CD4-positive, alpha-beta T cell treated with Interleukin-10 for 1 hour (primary cell): Measurements from ENCODE around the gene COG1.

ENCODE experiments used
- DNase-seq: peaks from one replicate; pipeline ENCODE4 v3.0.0-alpha.2; 2020

Gene COG1

DNA sequence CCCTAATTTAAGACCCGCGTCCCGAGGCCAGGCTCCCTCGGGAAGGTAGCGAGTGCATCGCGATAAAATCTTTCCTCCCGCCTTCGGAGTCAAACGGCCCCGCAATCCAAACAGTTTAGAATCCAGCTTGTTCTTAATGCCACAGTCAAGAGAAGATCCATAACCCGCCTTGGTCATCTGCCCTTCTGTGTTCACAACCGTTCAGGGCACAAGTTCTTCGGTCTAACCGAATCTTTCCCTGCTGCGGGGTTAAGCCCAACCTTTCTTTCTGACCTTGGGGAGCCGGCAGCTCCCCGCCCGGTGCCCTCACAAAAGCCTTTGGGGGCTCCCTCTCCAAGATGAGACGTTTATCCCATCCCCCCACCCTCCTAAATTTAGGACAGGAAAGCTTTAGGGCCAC, 38.5 kb downstream of the COG1 start:
- DNase-seq: no peak

DNA sequence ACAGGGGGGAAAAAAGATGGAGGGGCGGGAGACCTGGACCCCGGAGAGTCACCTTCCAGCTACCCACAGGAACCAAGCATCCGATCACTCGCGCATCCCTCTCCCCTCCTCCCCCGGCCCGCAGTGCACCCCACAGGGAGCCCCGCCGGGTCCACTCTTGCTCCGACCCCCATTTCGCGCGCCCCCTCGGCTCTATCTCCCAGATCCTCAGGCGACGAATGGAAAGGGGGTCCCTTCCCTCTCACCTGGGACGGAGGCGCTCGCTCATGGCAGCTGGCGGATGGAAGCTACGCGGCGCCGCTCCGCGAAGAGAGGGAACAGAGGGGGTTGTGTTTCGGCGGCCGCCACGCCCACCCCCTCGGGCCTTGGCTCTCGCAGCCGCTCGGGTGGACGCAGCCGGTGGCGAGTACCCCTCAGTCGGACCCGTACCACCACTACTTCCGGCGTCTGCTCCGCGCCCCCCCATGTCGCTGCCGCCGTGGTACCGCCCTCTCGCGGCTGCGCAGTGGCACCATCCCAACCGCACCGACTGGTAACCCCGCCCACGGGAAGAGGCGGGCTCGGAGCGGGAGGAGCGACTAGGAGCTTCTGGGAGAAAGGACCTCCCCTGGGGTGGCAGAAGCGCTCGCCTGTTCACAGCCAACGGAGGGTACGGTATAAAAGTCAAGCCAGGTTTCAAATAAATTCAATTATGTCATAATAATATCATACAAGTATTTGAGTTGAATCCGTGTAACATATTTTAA, 39.2 kb downstream of the COG1 start:
- DNase-seq: peak; percentile 97

DNA sequence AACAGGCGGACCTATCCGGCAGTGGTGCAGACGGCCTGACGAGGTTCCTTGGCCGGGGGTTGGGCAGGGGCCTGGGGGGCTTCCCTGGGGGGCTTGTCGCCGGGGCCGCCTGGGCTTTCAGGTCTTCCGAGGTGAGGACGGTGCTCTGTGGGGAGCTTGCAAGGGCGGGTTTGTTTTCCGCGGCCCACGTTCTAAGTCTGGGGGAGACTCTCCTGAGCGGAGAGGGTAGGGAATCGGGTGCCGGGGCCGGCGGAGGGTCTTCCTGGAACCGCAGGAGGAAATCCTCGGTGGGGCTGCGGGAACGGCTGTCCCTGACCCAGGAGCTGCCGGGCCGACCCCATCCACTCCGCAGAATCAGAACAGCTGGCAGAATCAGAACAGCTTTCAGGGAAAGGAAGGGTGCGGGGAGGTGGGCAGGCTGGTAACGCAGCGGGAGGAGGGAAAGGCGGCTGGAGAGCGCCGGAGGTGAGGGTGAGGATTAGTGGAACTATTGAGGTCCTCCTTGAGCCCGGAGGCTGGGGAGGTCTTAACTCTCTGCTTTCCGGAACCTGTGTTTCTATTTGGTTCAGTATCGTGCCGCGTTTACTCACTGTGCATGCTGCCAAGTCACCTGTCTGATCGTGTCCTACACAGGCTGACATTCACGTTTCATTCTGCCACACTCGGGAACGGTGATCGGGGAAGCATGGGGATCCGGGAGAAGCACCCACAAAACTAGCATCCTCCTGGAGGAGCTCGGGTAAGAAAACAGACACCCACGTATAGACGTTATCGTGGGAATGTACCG, 39.9 kb downstream of the COG1 start:
- peak; percentile 19 for DNase-seq

DNA sequence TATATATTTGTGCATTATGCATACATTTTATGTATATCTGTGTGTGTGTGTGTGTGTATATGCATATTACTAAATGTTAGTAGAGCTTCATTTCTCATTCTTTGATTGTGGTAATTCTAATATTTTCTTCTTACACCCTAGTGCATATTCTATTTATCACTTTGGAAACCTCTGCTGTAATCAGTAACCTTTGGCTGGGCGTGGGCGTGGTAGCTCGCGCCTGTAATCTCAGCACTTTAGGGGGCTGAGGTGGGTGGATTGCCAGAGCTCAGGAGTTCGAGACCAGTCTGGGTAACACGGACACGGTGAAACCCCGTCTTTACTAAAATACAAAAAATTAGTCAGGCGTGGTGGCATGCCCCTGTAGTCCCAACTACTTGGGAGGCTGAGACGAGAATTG, 41.9 kb downstream of the COG1 start:
- no peak for DNase-seq

DNA sequence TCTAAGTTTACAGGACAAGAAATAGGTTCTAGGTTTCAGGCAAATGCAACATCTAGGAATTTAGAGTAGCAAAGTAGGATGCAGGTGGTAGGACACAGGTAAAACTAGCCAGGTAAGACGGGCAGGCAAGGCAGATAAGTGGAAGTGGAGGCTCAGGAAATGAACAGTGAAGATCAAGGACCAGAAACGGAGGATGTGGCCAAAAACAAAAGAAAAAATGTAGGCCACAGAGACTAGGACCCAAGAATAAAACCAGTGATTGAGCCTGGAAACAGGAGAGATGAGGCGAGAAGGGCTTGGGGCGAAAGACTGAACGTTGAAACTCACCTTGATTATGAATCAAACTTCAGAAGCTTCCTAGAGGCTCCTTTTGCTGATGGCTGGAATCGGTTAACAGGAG, 44.9 kb downstream of the COG1 start:
- peak; percentile 20 for DNase-seq

DNA sequence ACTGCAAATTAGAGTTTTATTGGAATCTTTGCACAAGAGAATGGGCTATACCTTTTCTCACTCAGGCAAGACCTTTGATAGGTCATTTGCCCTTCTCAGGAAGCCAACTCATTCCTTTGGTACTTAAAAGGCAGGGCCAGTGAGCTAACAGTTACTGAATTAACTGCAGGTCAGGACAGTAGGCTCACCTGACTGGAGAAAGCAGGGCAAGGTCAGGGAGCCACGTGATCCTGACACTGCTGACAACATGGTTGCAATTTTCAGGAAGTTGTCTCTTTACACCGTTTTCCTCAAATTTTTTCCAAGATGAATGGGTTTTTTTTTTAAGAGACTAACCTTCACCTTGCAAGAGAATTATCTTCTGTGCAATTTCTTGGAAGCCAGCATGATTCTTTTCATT, 47.7 kb downstream of the COG1 start:
- DNase-seq: no peak

DNA sequence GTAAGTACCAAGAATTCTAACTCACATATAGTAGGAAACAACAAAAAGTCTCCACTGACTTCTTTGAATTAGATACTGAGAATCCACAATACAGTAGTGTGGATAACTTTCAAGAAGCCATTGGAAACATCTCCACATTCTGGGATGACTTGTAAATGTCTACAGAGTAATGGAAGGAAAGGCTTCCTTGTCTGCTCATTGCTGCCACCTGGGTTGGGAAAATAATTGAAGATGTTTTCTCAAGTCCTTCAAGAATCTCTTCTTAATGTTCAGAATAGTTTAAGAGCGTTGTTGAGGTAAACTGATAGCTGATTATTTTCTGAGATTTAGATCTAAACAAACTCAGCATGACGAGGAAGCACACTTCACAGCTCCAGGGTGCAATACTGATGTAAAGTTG, 54.9 kb downstream of the COG1 start:
- no peak for DNase-seq

DNA sequence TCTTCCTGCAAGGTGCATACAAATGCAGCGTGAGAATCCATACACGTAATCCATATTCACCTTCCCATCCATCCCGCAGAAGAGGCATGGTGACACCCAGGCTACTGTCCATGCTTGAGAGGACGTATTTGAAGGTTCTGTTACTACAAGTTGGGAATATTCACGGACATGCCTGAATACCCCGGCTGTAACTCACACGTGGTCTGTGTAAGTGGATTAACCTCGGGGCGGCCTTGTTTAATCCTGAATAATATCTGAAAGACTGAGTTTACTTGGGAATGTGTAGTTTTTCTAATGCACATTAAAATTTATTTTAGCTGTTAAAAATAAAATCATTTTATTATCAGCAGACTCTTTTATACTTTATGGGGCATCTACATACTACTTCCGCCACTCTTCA, 55.7 kb downstream of the COG1 start:
- DNase-seq: no peak

DNA sequence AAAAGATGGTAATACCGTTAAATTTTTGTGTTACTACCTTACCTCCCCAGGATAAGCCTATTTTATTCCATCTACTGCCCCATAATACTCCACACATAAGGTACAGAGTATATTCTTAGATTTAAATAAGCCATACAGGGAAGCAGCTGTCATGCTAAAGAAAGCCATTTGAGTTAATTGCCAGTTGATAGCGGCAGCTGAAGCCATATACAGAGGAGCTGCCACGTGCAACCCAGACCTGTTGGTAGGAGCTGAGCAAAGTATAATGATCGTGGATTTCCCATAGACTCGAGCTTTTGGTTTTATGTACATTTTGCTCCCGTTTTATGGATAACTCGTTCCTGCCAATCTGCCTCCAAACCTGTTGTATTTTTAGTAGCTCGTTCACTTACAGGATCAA, 56.8 kb downstream of the COG1 start:
- DNase-seq: no peak

DNA sequence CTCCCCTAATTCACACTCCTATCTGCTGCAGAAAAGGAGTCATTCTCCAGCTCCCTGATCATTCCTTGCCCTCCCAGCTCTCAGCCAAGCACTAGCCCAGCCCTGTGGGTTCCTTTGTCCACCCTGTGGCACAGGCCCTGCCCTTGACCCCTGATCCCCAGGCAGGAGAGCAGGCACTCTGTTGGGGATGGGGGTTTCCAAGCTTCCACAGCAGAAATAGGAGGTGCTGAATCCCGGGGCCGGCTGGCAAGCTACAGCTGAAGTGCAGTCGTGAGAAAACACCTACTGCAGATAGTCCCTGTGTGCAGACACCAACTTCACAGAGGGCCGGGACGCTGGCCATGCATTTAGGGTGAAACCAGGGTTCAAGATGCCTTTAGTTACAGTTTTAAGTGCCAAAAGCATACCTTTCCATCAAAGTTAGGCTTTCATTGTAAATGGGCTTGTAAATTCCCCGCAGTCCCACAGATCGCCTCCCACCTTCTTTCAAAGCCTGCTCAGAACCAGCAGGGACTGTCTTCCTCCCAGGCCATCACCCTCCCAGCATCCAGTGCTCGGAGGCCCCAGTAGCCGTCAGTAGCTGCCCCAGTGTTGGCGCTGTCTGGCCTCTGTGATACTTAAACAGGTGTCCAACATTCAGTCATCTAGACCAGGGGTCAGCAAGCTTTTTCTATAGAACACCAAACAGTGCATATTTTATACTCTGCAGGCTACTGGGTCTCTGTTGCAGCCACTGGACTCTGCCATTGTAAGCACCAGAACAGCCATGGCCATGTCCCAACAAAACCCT, 58.2 kb downstream of the COG1 start:
- DNase-seq: no peak

DNA sequence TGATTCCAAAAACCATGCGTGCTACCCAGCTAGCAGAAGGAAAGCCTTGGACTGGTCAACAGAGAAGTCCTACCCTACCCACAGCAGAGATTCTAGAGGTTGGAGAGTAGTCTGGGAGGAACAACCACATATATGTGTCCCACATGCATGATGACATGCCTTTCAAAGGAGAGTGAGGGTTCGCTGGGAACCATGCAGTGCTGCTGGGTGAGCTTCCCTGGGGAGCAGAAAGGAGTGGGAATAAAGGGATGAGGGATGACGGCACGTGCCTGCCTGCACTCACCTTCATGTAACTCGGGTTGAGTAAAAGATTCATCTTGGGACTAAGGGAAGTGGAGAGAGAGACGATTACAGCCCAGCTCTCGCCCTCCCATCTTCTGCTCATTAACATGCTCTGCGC, 59.0 kb downstream of the COG1 start:
- no peak for DNase-seq

DNA sequence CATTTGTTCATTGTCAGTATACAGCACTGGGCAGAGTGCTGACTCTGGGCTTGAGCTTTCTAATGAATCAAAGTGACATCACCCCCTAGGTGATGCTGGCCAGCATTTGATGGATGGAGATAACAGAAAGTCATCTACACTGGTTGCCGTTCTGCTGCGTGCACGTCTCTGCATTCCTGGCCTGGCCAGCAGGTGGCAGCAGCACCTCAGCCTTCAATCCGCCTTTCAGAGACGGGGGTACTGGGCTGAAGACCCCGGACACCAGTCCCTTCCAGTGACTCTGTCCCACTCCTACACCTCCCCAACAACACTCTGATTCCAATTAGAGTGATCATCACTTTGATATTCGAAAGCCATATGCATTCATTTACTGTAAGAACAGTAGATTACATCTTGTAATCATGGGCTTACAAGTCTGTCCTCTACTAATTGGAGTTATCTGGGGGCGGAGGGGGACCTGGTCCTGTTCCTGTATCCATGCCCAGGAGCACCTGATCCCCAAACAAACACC, 62.9 kb downstream of the COG1 start:
- DNase-seq: peak; percentile 47

DNA sequence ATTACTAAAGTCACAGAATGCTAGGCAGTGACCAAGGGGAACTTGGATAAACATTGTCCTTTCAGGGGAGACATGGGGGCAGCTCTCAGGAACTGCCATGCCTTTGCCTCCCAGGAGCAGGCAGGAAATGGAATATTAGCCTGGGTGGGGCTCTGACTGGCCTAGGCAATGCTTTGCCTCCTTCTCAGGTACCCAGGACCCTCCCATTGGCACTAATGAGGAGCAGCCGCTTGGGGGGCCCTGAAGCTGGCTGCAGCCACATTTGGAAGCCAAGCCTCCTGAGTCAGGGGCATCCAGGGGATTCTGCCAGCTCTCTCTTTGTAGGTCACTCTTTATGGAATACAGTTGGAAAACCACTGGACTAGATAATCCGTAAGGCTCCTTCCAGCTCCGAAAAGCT, 63.4 kb downstream of the COG1 start:
- DNase-seq: no peak

DNA sequence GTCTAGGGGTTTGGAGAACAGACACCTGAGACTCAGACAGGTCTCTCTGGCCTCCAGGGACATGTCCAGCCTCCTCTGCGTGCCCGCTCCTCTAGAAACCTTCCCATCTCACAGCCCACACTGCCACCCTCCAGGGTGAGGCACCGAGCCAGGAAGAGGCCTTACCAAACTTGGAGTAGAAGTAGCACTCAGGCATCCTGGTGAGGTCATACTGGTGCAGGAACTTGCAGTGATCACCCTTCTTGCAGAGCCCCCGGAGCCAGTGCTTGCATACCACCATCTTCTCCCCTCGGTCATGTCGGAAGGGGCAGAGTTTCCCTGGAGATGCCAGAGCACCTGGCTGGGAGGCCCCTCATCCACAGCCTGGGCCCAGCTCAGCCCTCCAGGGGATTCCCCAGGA, 64.7 kb downstream of the COG1 start:
- no peak for DNase-seq
